SKM-1 (cell line): ENCODE results near the gene RFX4.

Experiments used
- DNase-seq: peaks from one replicate; lab custom pipeline; 2025; ENCODE audit not compliant: unreplicated experiment; lab: John Stamatoyannopoulos, UW

RFX4 gene

GRCh38 chr12:106645465-106646330 is 62.9 kb downstream of the RFX4 start:
- peak; percentile 20 for DNase-seq

- no peak for DNase-seq
These were observed 63.7 kb downstream of the RFX4 start for GRCh38 chr12:106646472-106646871.

DNA sequence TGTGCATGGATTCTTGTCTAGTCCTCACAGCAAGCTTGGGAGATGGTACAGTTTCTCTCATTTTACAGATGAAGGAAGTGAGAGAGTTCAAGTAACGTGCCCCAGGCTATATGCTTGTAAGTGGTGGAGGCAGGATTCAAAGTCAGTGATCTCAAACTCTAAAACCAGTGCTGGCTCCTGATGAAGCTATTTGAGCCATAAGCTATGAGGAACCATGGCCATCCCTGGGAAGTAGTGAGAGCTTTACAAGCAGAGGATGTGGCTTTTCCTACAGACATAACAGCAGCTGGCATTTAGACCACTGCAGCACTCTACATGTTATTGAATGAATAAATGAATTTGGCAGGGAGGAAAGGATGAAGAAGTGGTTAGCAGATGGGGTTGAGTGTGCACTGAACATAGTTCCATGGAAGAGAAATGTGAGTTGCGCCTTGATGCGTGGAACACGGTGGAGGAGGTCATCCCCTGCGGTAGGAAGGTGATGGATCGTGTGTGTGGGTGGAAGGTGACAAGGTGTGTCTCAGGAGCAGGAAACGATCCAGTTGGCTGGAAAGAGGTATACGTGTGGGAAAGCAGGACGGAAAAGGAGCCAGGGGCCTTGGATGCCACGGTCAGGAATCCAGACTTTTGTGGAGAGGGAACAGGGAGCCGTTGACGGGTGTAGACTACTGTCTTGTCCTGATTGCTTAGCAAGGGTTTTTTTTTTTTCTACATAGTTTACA is 65.2 kb downstream of the RFX4 start:
- no peak for DNase-seq

DNA sequence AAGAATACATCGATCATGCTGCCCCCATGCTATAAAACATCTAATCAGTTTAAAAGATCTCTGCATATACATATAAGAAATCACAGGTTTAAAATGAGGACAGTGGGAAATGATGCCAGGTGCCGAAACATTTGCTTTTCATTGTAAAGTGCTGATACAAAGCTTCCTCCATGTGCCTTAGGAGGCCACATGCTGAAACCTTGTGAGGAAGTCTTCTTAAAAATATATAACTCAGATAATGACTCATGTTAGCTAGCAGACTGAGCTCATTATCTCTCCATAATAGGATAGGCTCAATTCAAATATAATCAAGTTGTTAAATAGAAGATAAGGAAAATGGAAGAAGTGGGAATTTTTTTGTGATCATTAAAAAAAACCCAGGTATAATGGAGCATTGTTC is 65.9 kb downstream of the RFX4 start:
- DNase-seq, result no peak

DNA sequence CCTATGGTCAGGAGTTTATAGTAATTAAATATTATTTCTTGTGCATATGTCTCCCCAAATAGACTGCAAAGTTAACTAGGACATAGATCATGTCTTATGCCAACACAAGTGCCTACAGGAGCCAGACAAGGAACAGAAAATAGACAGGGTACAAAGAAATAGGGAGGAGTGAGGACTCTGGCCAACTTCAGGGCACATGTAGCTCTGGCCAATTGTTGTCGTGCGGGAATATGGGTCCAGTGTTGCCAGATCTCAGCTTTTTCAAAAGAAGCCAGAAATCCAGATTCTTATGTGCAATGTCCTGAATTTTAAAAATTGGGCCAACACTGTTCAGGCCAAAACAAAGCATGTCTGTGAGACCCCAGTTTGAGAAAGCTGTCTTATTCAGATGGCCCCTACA is 68.7 kb downstream of the RFX4 start:
- no peak for DNase-seq

DNA sequence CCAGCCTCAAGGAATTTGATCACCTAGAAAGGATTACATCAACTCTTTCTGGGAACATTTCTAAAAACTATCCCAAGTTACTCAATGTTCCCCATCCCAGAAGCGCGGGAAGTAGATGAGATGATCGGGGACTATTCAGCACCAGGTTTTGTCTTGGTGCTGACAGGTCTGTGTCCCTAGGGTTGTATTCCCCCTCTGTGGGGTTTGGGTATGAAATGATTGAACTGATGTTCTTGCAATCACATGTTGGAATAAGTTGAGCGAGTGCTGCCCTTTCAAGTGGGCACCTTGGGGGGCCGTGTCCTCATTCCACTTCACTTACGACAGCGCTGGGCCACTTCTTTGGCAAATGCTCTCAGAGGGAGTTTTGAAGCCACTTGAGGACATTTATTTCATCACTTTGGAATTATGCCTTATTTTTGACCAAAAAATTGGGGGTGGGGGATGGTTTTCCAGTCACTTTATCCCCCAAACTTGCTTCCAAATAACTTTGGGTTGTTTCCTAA is 69.8 kb downstream of the RFX4 start:
- DNase-seq, result no peak

DNA sequence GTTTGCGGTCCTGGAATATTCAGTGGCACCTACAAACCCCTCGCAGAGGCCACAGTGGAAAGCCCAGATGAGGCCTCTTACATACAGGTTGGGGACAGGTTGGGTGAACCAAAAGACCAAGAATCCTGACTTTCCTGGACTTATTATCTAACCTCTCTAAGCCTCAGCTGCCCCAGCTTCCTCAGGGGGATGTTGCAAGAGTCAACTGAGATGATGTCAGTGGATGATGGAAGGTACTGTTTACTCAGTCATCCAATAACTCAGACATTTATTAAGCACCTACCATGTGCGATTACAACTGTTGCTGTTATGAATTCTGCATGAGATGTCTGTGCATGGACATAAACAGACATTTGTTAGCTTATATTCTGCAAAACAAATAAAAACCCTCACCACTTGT is 72.8 kb downstream of the RFX4 start:
- DNase-seq, result no peak

DNA sequence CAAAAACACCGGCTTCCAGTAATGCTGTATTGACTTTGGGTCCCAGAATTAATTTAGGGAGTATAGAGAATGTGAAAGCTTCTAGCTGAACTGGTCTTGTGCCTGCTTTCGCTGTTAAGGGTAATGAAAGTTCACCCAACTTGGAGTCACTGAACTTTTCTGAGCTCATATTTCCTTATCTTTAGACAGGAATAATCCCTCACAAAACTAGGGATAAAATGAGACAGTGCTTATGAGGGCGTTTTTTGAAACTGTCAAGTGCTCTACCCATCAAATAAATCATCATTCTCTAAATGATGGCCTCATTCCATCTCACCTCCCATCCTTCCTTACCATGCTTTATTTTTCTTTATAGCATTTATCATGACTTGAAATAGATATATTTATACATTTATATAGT is 74.7 kb downstream of the RFX4 start:
- no peak for DNase-seq

DNA sequence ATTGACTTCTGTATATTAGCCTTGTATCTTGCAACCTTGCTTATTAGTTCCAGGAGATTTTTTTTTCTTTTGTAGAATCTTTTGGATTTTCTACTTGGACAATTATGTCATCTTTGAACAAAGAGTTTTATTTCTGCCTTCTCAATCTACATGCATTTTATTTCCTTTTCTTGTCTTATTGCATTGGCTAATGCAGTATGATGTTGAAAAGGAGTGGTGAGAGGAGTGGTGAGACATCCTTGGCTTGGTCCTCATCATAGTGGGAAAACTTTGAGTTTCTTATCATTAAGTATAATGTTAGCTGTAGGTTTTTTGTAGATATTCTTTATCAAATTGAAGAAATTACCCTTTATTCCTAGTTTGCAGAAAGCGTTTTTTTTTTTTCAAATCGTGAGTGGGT is 80.6 kb downstream of the RFX4 start:
- no peak for DNase-seq

DNA sequence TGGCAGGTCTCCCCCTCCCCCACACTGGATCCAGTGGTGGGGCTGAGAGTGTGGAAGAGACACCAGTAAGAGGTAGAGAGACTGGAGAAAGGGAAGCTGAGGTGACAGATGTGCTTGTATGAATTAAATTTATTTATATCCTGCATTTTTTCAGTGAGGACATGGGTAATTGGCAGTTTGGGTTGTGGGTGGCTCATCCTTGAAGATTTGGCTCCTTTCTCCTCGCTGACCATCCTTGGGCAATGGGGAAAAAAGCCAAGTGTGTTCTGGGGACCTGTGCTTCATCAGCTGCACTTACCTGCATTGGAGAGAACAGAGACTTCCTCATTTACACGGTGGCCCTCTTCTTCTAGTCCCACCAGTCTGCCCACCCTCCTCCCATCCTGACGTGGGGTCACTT is 86.4 kb downstream of the RFX4 start:
- DNase-seq, result no peak

- no peak for DNase-seq
These were observed 87.3 kb downstream of the RFX4 start for GRCh38 chr12:106670131-106670530.

GRCh38 chr12:106671840-106672239 is 89.0 kb downstream of the RFX4 start:
- DNase-seq, result no peak

- DNase-seq, result no peak
These were observed 89.7 kb downstream of the RFX4 start for GRCh38 chr12:106672314-106673025.

GRCh38 chr12:106673141-106673540 is 90.3 kb downstream of the RFX4 start:
- DNase-seq, result no peak

DNA sequence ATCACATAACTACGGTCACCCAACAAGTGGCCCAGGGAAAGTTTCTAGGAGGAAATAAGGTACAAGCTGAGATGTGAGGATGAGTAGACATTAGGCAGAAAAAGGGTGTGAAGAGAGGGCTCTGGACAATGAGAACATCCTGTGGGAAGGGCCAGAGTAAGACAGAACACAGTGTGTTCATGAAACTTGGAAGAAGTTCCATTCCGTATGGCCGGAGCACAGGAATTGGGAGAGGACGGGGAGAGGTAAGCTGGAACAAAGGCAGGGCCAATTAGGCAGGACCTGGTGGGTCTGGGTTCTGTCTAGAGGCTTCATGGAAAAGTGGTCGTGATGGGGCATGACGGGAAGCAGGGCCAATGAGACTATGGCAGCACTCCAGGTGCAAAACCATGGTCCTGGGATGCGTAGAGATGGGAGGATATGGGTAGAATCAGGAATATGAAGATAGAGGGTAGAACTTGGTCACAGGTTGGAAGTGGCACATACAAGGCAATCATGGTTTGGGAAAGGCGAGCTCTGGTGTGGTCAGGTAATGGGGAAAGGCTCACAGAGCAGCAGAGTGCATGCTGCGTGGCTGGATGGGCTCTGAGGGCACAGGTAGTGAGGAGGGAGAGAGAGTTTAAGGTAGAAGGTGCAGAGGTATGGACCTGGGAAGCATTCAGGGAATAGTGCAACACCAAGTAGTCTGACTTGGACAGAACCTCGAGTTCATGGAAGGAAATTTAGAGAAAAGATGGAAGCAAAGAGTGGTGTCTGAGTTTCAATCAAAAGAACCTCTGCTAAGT is 93.0 kb downstream of the RFX4 start:
- no peak for DNase-seq

DNA sequence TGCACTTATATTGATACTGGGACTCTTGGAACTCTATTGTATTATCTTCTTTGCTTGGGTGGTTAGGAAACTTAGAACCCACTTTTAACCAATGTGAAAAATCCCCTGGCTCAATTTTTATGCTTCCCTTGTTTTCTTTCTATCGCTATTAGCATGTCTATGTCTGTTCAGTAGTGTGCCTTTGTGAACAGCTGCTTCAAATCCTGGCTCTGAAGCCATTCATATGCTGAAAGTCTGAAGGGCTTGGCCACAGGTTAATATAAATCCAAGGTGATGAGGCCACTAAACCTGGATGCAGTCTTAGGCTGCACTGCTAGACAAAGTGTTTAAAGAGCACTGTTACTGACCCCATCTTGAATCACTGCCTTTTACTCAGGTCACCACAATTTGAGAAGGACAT is 96.8 kb downstream of the RFX4 start:
- no peak for DNase-seq

DNA sequence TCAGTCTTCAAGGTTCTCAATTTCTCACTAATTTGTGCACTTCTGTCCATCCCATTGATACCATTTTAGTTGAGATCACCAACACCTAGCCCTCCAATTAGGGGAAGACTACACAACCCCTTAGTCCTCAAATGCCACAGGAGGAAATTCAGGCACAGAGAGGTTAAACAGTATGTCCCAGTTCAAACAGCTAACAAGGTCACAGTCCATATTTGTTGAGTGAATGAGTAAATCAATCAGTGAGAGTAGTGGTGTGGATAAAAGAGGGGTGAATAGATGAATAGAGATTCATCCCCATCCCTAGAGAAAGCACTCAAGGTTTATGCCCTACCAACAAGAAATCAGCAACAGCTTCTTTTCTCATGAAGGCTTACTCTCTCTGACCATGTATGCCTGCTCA is 97.5 kb downstream of the RFX4 start:
- no peak for DNase-seq

- no peak for DNase-seq
These were observed 98.4 kb downstream of the RFX4 start for GRCh38 chr12:106681210-106681609.

- no peak for DNase-seq
These were observed 99.9 kb downstream of the RFX4 start for GRCh38 chr12:106682594-106683234.

GRCh38 chr12:106684497-106684896 is 101.7 kb downstream of the RFX4 start:
- DNase-seq, result no peak
